ENCODE data around the gene GPLD1. TPM values are rescaled to one million over a fixed set of nuclear protein-coding genes. Genes with fewer than 3 reads are reported as not detected.
"Not testable (repeated sequence)": the region's sequence is repeated elsewhere in the genome, so short reads cannot be mapped to it uniquely, and the experiment has no call there.

The GPLD1 gene
- total RNA-seq, 1 donor from 2014 or later: 3.5 TPM

DNA sequence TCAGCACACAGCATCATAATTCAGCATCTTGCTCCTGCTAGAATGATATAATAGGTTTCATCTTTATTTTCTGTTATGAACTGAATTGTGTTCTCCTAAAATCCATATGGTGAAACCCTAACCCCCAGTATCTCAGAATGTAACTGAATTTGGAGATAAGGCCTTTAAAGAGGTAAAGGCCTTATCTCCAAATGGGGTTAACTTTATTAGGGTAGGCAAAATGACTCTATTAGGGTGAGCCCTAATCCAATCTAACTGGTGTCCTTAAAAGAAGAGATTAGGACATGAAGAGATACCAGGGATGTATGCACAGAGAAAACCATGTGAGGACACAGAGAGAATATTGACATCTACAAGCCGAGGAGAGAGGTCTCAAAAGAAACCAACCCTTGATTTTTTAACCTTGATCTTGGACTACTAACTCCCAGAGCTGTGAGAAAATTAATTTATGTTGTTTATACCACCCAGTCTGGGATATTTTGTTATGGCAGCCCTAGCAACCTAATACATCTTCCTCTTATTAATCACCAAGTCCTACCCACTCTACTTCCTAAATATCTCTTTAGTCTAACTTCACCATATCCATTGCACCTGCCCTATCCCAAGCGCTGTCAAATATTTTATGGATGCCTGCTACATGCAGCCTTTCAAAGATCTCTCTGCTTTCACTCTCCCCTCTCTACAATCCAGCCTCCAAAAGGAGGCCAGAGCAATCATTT is 95.2 kb downstream of the GPLD1 start:
- Histone ChIP-seq H3K4me3 (no peak overlapping the region), H3K9me3 (no peaks in the 10 kb centered on the region), H3K4me1 (no peaks in the 10 kb centered on the region), H3K27me3 (no peaks in the 10 kb centered on the region), H3K27ac (no peak overlapping the region), H3K36me3 (no peaks in the 10 kb centered on the region)
- TF ChIP-seq, protein P1, sequence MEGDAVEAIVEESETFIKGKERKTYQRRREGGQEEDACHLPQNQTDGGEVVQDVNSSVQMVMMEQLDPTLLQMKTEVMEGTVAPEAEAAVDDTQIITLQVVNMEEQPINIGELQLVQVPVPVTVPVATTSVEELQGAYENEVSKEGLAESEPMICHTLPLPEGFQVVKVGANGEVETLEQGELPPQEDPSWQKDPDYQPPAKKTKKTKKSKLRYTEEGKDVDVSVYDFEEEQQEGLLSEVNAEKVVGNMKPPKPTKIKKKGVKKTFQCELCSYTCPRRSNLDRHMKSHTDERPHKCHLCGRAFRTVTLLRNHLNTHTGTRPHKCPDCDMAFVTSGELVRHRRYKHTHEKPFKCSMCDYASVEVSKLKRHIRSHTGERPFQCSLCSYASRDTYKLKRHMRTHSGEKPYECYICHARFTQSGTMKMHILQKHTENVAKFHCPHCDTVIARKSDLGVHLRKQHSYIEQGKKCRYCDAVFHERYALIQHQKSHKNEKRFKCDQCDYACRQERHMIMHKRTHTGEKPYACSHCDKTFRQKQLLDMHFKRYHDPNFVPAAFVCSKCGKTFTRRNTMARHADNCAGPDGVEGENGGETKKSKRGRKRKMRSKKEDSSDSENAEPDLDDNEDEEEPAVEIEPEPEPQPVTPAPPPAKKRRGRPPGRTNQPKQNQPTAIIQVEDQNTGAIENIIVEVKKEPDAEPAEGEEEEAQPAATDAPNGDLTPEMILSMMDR (IDR thresholded peaks at IDR 0.05): no peak
- intact Hi-C loops (cut with DNase I): no loop called here
- DNase-seq (ENCODE audit: low spot score in 2 of 2): no peak

DNA sequence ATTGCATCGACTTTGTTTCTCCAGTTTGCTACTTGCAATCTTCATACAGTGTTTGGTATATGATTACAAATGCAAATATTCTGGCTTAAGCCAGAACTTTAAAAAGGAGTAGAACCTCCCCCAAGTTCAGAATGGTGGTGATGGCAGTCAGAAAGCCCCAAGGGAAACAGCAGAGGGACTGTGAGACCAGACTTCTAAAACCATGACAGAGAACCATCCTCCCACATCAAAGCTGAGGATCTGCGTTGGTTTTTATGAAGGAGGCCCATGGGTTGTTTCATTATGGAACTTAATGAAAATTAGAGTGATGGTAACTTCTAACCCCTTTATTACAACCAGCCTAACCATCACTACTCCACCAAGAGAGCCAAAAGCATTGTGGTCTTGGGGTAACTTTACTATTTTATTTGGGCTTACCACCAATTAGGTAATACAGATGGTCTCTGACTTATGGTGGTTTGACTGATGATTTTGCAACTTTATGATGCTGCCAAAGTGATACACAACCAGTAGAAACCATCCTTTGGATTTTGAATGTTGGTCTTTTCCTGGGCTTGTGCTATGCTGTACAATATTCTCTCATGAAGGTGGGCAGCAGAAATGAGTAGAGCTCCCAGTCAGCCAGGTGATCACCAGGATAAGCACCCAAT is 97.5 kb downstream of the GPLD1 start:
- intact Hi-C loops (cut with DNase I): no loop called here
- Histone ChIP-seq H3K27me3 (no peaks in the 10 kb centered on the region), H3K27ac (no peak overlapping the region), H3K36me3 (no peaks in the 10 kb centered on the region), H3K4me3 (no peak overlapping the region), H3K9me3 (no peaks in the 10 kb centered on the region), H3K4me1 (no peaks in the 10 kb centered on the region)
- TF ChIP-seq, protein P1 (IDR thresholded peaks at IDR 0.05): no peak
- DNase-seq (ENCODE audit: low spot score in 2 of 2): no peak

DNA sequence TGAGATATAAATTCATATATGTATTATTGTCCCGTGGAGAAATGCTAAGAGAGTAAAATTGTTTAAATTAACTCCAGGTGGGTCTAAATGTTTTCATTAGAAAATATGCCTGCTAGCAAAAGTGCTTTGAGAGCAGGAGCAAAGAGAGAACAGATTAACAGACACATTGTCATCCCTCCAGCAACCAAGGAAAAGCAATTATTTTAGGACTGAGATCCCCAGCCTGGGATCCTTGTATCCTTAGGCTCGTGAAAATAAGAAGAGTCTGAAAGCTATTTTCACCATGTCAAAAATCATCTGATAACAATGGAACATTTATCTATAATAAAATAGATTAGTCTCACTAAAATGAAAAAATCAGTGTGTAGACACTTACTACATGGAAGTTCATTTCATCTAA is 98.2 kb downstream of the GPLD1 start:
- Histone ChIP-seq H3K4me1 (no peaks in the 10 kb centered on the region), H3K9me3 (no peaks in the 10 kb centered on the region), H3K27me3 (no peaks in the 10 kb centered on the region), H3K27ac (no peak overlapping the region), H3K36me3 (no peaks in the 10 kb centered on the region), H3K4me3 (no peak overlapping the region)
- DNase-seq (ENCODE audit: low spot score in 2 of 2): no peak
- intact Hi-C loops (cut with DNase I): no loop called here
- TF ChIP-seq, protein P1 (IDR thresholded peaks at IDR 0.05): no peak

DNA sequence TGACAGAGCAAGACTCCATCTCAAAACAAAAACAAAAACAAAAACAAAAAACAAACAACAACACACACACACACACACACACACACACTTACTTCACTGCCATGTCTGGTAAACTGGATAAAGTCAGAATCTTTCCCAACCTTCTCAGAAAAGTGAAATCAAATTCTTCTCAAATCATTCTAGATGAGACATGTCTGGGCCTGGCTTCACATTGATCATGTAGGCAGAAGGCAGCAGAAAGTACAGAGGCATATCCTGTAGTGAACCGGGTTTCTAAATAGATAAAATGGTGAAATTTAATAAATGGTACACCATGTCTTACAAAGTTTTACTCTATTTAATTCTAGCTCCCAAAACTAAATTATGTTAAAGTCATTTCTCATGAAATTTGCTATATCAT is 101.6 kb downstream of the GPLD1 start:
- Histone ChIP-seq H3K27me3 (no peaks in the 10 kb centered on the region), H3K27ac (no peak overlapping the region), H3K4me3 (no peak overlapping the region), H3K36me3 (no peaks in the 10 kb centered on the region), H3K4me1 (no peaks in the 10 kb centered on the region), H3K9me3 (no peaks in the 10 kb centered on the region)
- intact Hi-C loops (cut with DNase I): no loop called here
- TF ChIP-seq, protein P1 (IDR thresholded peaks at IDR 0.05): no peak
- no peak for DNase-seq (ENCODE audit: low spot score in 2 of 2)

DNA sequence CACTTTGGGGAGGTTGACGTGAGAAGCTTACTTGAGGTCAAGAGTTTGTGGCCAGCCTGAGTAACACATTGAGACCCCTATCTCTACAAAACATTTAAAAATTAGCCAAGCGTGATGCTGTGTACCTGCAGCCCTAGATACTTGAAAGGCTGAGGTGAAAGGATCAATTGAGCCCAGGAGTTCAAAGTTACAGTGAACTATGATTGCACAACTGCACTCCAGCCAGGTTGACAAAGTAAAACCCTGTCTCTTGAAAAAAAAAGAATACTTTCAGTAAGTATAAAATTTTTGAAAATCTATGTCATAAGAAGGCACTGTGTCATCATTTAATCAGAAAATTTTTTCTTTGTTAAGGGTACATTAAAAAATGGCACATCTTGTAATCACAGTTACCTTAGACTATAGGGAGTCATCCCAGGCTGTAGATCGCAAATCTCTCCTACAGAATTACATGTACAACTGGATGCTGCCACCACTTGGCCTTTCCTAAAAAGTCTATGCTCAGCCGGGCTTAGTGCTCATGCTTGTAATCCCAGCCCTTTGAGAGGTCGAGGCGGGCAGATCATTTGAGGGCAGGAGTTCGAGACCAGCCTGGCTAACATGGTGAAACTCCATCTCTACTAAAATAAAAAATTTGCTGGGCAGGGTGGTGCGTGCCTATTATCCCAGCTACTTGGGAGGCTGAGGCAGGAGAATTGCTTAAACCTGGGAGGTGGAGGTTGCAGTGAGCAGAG is 103.7 kb downstream of the GPLD1 start:
- intact Hi-C loops (cut with DNase I): no loop called here
- H3K4me3 ChIP-seq: no peak overlapping the region
- no peaks in the 10 kb centered on the region for H3K9me3 ChIP-seq
- no peaks in the 10 kb centered on the region for H3K4me1 ChIP-seq
- TF ChIP-seq, protein P1 (IDR thresholded peaks at IDR 0.05): no peak
- no peak for DNase-seq (ENCODE audit: low spot score in 2 of 2)
- H3K27ac ChIP-seq: no peak overlapping the region
- no peaks in the 10 kb centered on the region for H3K27me3 ChIP-seq
- no peaks in the 10 kb centered on the region for H3K36me3 ChIP-seq

DNA sequence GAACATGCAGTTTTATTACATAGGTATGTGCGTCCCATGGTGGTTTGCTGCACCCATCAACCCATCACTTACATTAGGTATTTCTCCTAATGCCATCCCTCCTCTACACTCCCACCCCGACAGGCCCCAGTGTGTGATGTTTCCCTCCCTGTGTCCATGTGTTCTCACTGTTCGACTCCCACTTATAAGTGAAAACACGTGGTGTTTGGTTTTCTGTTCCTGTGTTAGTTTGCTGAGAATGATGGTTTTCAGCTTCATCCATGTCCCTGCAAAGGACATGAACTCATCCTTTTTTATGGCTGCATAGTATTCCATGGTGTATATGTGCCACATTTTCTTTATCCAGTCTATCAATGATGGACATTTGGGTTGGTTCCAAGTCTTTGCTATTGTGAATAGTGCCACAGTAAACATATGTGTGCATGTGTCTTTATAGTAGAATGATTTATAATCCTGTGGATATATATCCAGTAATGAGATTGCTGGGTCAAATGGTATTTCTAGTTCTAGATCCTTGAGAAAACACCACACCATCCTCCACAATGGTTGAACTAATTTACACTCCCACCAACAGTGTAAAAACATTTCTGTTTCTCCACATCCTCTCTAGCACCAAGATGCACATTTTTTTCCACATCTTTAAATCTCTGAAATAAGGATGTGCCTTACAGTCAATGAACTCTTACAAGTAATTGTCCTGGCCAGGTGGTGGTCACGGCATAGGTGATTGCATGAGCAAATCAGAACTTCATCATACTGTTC is 104.8 kb downstream of the GPLD1 start:
- H3K27ac ChIP-seq; H3K4me1 ChIP-seq; H3K27me3 ChIP-seq; H3K36me3 ChIP-seq; intact Hi-C loops (cut with DNase I); H3K4me3 ChIP-seq; DNase-seq (ENCODE audit: low spot score in 2 of 2); H3K9me3 ChIP-seq: not testable (repeated sequence)

DNA sequence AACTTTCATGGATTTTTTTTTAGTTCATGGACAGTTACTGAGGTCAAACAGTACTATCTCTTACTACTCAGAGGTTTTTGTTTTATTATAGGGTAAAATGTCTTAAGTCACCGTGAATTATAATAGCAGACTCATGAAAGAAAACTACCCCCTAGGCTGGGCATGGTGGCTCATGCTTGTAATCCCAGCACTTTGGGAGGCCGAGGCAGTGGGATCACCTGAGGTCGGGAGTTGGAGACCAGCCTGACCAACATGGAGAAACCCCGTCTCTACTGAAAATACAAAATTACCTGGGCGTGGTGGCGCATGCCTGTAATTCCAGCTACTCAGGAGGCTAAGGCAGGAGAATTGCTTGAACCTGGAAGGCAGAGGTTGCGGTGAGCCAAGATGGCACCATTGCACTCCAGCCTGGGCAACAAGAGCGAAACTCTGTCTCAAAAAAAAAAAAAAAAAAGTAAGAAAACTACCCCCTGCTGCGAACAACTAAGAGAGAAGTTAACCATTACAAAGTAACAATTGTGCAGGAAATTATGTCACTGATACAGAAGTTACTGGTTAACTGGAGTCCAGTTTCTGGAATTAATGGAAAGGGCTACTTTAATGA is 106.4 kb downstream of the GPLD1 start:
- DNase-seq (ENCODE audit: low spot score in 2 of 2); H3K27me3 ChIP-seq; H3K4me1 ChIP-seq; H3K4me3 ChIP-seq; H3K36me3 ChIP-seq; intact Hi-C loops (cut with DNase I); H3K9me3 ChIP-seq; H3K27ac ChIP-seq: not testable (repeated sequence)
